Panc1 (cell line): ENCODE results near the gene BANF2. TPM values are rescaled to one million over a fixed set of nuclear protein-coding genes. Genes with fewer than 3 reads are reported as not detected.
"Not testable (repeated sequence)": the region's sequence is repeated elsewhere in the genome, so short reads cannot be mapped to it uniquely, and the experiment has no call there.

Source experiments
- ATAC-seq: fragments of 200-7000 bp; cut with Tn5 transposase; 2 replicates; pipeline ENCODE4 v1.9.1; 2020; ENCODE audit warnings: mild to moderate bottlenecking, moderate library complexity
- BruUV-seq: library from RNA; stranded (reverse); fragments of 400-500 nt; replicated peaks from 2 replicates; lab custom pipeline; 2021; lab: Mats Ljungman, UMichigan
- CTCF ChIA-PET: fragments of 300-600 bp; sonication (Branson Sonifier 250); formaldehyde crosslinking; loops from one replicate; lab custom pipeline; 2022; ENCODE audit warnings: antibody characterized with exemption; lab: Charles Lee
- POLR2A ChIA-PET: fragments of 300-600 bp; sonication (Branson Sonifier 250); formaldehyde crosslinking; loops from one replicate; lab custom pipeline; 2022; ENCODE audit warnings: antibody characterized with exemption; lab: Charles Lee
- DNase-seq: peaks from one replicate; pipeline ENCODE4 v3.0.0-alpha.2; 2010; ENCODE audit warnings: low read depth, low spot score
- H3K27ac ChIP-seq: 2 replicates; pipeline ENCODE4 v1.5.1; 2011; ENCODE audit warnings: mild to moderate bottlenecking, low read length, inconsistent platforms
- H3K27me3 ChIP-seq: fragments of 200-500 bp; sonication (Bioruptor generic); 2 replicates; pipeline ENCODE4 v1.6.0; 2014; ENCODE audit warnings: low read length, inconsistent platforms; ENCODE audit not compliant: control insufficient read depth, insufficient read depth
- H3K36me3 ChIP-seq: fragments of 200-500 bp; sonication (Bioruptor generic); 2 replicates; pipeline ENCODE4 v1.5.1; 2014; ENCODE audit warnings: inconsistent platforms, mild to moderate bottlenecking, low read length, moderate library complexity; ENCODE audit not compliant: control insufficient read depth, insufficient read depth
- H3K4me1 ChIP-seq: 2 replicates; pipeline ENCODE4 v1.5.1; 2011; ENCODE audit warnings: inconsistent platforms, mild to moderate bottlenecking, low read length, moderate library complexity; ENCODE audit not compliant: control insufficient read depth, insufficient read depth
- H3K4me3 ChIP-seq, 2 experiments: 2 replicates each; pipeline ENCODE4 v1.5.1; 2011 to 2012; ENCODE audit warnings: low read depth in 2 of 2, low read length in 2 of 2, mild to moderate bottlenecking in 2 of 2, inconsistent platforms in 1 of 2, moderate library complexity in 1 of 2
- H3K9me3 ChIP-seq: fragments of 200-500 bp; sonication (Bioruptor generic); 2 replicates; pipeline ENCODE4 v1.5.1; 2014; ENCODE audit warnings: low read depth, mild to moderate bottlenecking, inconsistent platforms, low read length, moderate library complexity; ENCODE audit not compliant: control insufficient read depth, insufficient read depth
- POLR2AphosphoS5 ChIP-seq: IDR thresholded peaks from 2 replicates; pipeline ENCODE4 v1.6.1; 2012; ENCODE audit warnings: mild to moderate bottlenecking, low read depth, low read length, moderate library complexity
- SIN3A ChIP-seq: IDR thresholded peaks from 2 replicates; pipeline ENCODE4 v1.6.1; 2012; ENCODE audit warnings: low read depth, mild to moderate bottlenecking, low read length, moderate library complexity, borderline replicate concordance; ENCODE audit not compliant: insufficient read depth
- TCF7L2 ChIP-seq: IDR thresholded peaks from 2 replicates; pipeline ENCODE4 v1.6.1; 2011; ENCODE audit warnings: mild to moderate bottlenecking, low read depth, low read length, inconsistent platforms
- in situ Hi-C: cut with HindIII; loops from 2 replicates; pipeline ENCODE4 v1.10.0; 2016; ENCODE audit warnings: low sequenced_read_pairs, low pct_unique_long_range_greater_than_20kb
- intact Hi-C: fragments of 100-400 bp; cut with micrococcal nuclease; formaldehyde crosslinking; loops from one replicate; pipeline ENCODE4 v1.10.0; 2022; ENCODE audit not compliant: unreplicated experiment
- total RNA-seq: library from RNA; stranded (reverse); gene quantifications from one replicate; pipeline ENCODE4 v1.2.1, GENCODE V29; 2021; ENCODE audit not compliant: unreplicated experiment
- TF ChIP-seq, protein P1 (sequence below): fragments of 450-650 bp; IDR thresholded peaks from 2 replicates; pipeline ENCODE4 v1.5.1; 2017; ENCODE audit warnings: mild to moderate bottlenecking
- TF ChIP-seq, protein P2 (sequence below), 2 experiments: IDR thresholded peaks; 2 replicates each; pipeline ENCODE4 v1.6.1; 2011 to 2012; ENCODE audit warnings: low read depth in 2 of 2, control low read depth in 1 of 2, low read length in 1 of 2, mild to moderate bottlenecking in 1 of 2, moderate library complexity in 1 of 2; ENCODE audit not compliant: insufficient read depth in 1 of 2

Gene BANF2
- total RNA-seq, 1 experiment from 2014 or later, result not detected

DNA sequence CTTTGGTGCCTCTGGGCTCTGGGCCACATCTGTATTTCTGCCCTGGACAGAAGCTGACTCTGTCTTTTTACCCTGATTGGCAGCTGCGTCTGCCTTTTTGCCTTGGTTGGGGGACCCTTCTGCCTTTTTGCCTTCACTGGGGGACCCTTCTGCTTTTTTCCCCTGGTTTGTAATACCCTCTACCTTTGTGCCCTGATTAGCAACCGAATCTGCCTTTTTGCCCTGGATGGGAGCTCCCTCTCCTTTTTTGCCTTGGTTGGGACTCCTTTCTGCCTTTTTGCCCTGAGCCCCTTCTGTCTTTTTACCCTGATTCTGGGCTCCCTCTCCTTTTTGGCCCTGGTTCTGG is 41.1 kb upstream of the BANF2 start:
- Histone ChIP-seq H3K9me3 (no peaks in the 10 kb centered on the region), H3K27me3 (no peaks in the 10 kb centered on the region), H3K4me3 (no peak overlapping the region), H3K36me3 (0 out of 2 replicates have a peak, but pooled peaks cover 4% of the 10 kb centered on the region), H3K4me1 (no peaks in the 10 kb centered on the region), H3K27ac (no peak overlapping the region)
- TF ChIP-seq SIN3A (no peak), POLR2AphosphoS5 (no peak), TCF7L2 (no peak)
- TF ChIP-seq, protein P1, sequence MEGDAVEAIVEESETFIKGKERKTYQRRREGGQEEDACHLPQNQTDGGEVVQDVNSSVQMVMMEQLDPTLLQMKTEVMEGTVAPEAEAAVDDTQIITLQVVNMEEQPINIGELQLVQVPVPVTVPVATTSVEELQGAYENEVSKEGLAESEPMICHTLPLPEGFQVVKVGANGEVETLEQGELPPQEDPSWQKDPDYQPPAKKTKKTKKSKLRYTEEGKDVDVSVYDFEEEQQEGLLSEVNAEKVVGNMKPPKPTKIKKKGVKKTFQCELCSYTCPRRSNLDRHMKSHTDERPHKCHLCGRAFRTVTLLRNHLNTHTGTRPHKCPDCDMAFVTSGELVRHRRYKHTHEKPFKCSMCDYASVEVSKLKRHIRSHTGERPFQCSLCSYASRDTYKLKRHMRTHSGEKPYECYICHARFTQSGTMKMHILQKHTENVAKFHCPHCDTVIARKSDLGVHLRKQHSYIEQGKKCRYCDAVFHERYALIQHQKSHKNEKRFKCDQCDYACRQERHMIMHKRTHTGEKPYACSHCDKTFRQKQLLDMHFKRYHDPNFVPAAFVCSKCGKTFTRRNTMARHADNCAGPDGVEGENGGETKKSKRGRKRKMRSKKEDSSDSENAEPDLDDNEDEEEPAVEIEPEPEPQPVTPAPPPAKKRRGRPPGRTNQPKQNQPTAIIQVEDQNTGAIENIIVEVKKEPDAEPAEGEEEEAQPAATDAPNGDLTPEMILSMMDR, result no peak
- TF ChIP-seq, protein P2, sequence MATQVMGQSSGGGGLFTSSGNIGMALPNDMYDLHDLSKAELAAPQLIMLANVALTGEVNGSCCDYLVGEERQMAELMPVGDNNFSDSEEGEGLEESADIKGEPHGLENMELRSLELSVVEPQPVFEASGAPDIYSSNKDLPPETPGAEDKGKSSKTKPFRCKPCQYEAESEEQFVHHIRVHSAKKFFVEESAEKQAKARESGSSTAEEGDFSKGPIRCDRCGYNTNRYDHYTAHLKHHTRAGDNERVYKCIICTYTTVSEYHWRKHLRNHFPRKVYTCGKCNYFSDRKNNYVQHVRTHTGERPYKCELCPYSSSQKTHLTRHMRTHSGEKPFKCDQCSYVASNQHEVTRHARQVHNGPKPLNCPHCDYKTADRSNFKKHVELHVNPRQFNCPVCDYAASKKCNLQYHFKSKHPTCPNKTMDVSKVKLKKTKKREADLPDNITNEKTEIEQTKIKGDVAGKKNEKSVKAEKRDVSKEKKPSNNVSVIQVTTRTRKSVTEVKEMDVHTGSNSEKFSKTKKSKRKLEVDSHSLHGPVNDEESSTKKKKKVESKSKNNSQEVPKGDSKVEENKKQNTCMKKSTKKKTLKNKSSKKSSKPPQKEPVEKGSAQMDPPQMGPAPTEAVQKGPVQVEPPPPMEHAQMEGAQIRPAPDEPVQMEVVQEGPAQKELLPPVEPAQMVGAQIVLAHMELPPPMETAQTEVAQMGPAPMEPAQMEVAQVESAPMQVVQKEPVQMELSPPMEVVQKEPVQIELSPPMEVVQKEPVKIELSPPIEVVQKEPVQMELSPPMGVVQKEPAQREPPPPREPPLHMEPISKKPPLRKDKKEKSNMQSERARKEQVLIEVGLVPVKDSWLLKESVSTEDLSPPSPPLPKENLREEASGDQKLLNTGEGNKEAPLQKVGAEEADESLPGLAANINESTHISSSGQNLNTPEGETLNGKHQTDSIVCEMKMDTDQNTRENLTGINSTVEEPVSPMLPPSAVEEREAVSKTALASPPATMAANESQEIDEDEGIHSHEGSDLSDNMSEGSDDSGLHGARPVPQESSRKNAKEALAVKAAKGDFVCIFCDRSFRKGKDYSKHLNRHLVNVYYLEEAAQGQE (IDR thresholded peaks at IDR 0.05; ENCODE audit: insufficient read depth in 1 of 2, low read depth in 2 of 2, low read length in 1 of 2), result no peak
- ChIA-PET POLR2A (no interaction called here), CTCF (no interaction called here)
- DNase-seq (no peak), ATAC-seq (no peak)
- BruUV-seq, result no TSS peak
- in situ Hi-C loops, result no loop called here
- intact Hi-C loops, result no loop called here

DNA sequence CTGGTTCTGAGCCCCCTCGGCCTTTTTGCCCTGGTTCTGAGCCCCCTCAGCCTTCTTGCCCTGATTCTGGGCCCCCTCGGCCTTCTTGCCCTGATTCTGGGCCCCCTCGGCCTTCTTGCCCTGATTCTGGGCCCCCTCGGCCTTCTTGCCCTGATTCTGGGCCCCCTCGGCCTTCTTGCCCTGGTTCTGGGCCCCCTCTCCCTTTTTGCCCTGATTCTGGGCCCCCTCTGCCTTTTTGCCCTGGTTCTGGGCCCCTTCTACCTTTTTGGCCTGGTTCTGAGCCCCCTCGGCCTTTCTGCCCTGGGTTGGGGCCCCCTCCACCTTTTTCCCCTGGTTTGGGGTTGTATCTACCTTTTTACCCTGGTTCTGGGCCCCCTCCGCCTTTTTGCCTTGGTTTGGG is 40.4 kb upstream of the BANF2 start:
- H3K9me3 ChIP-seq, DNase-seq, intact Hi-C loops, ATAC-seq, H3K4me3 ChIP-seq, H3K27me3 ChIP-seq, H3K27ac ChIP-seq, CTCF ChIA-PET, in situ Hi-C loops, POLR2A ChIA-PET, H3K4me1 ChIP-seq, H3K36me3 ChIP-seq: not testable (repeated sequence)
- BruUV-seq, result TSS peak; percentile 96

DNA sequence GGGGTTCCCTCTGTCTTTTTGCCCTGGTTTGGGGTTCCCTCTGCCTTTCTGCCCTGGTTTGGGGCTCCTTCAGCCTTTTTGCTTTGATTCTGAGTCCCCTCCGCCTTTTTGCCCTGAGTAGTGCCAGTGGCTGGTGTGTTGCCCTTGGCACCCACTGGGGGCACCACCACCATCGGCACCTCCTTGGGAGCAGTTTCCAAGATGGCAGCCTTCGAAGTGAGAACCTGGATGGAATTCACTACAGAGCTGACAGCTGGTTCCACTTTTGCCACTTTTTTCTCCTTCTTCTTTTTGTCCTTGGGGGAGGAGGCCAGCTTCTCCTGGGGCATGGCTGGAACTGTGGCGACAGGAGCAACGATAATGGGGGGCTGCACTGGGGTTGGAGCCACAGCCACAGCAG is 40.0 kb upstream of the BANF2 start:
- Histone ChIP-seq H3K9me3 (no peaks in the 10 kb centered on the region), H3K27ac (no peak overlapping the region), H3K36me3 (0 out of 2 replicates have a peak, but pooled peaks cover 4% of the 10 kb centered on the region), H3K4me3 (no peak overlapping the region), H3K4me1 (no peaks in the 10 kb centered on the region), H3K27me3 (no peaks in the 10 kb centered on the region)
- ChIA-PET CTCF (no interaction called here), POLR2A (no interaction called here)
- intact Hi-C loops, result no loop called here
- no TSS peak for BruUV-seq
- no peak for DNase-seq
- no peak for ATAC-seq
- in situ Hi-C loops, result no loop called here
- TF ChIP-seq TCF7L2 (no peak), SIN3A (no peak), POLR2AphosphoS5 (no peak)
- TF ChIP-seq, protein P2 (IDR thresholded peaks at IDR 0.05; ENCODE audit: insufficient read depth in 1 of 2, low read depth in 2 of 2, low read length in 1 of 2), result no peak
- TF ChIP-seq, protein P1, result no peak
